GM10266 (cell line): Measurements from ENCODE around the gene ASTN2.

Source experiments
- DNase-seq: peaks from one replicate; pipeline ENCODE4 v3.0.0; 2012; ENCODE audit errors: extremely low spot score
- CTCF ChIP-seq: IDR thresholded peaks from 2 replicates; pipeline ENCODE4 v1.5.1; 2012; ENCODE audit warnings: mild to moderate bottlenecking, low read depth; ENCODE audit not compliant: control insufficient read depth, insufficient read depth; ENCODE audit errors: missing control alignments

The ASTN2 gene

GRCh38 chr9:117164512-117164911 lies 250.3 kb downstream of the ASTN2 start:
- no peak for TF ChIP-seq CTCF
- DNase-seq: no peak

- no peak for DNase-seq
- no peak for TF ChIP-seq CTCF
Observed at GRCh38 chr9:117160254-117160653, 254.6 kb downstream of the ASTN2 start.

GRCh38 chr9:117156771-117157535 lies 257.9 kb downstream of the ASTN2 start:
- TF ChIP-seq CTCF: no peak
- DNase-seq: no peak

GRCh38 chr9:117156144-117156688 lies 258.6 kb downstream of the ASTN2 start:
- DNase-seq: no peak
- no peak for TF ChIP-seq CTCF

GRCh38 chr9:117153021-117153420 lies 261.8 kb downstream of the ASTN2 start:
- TF ChIP-seq CTCF: no peak
- DNase-seq: no peak

- no peak for DNase-seq
- TF ChIP-seq CTCF: no peak
Observed at GRCh38 chr9:117151716-117152115, 263.1 kb downstream of the ASTN2 start.

- no peak for DNase-seq
- TF ChIP-seq CTCF: no peak
Observed at GRCh38 chr9:117149996-117150395, 264.9 kb downstream of the ASTN2 start.
